GM19025 (cell line): ENCODE data around the gene HIPK4.
"Not testable (repeated sequence)": the region's sequence is repeated elsewhere in the genome, so short reads cannot be mapped to it uniquely, and the experiment has no call there.

Experiments
- ATAC-seq: cut with Tn5 transposase; IDR thresholded peaks from one replicate; pipeline ENCODE4 v1.9.1; 2021; ENCODE audit warnings: mild to moderate bottlenecking, low read depth, moderate library complexity; ENCODE audit not compliant: unreplicated experiment

HIPK4 gene

GRCh38 chr19:40390084-40390742 is at the start of gene HIPK4:
Gene HIPK4 (minus strand): TSS chr19:40390181. CDS start chr19:40389902, 279 bp downstream.
- no peak for ATAC-seq

- ATAC-seq: no peak
Measured at GRCh38 chr19:40438284-40438683, 48.3 kb upstream of the HIPK4 start.

GRCh38 chr19:40433391-40434216 is 43.6 kb upstream of the HIPK4 start:
- ATAC-seq: peak; percentile 72

GRCh38 chr19:40432760-40433159 is 42.8 kb upstream of the HIPK4 start:
- ATAC-seq: not testable (repeated sequence)

GRCh38 chr19:40431698-40432097 is 41.7 kb upstream of the HIPK4 start:
- ATAC-seq: no peak

- ATAC-seq: not testable (repeated sequence)
Measured at GRCh38 chr19:40430242-40430641, 40.3 kb upstream of the HIPK4 start.

GRCh38 chr19:40428197-40428596 is 38.2 kb upstream of the HIPK4 start:
- ATAC-seq: not testable (repeated sequence)

GRCh38 chr19:40425450-40426287 is 35.7 kb upstream of the HIPK4 start, which contains the start of gene SERTAD1:
Gene SERTAD1 (minus strand): TSS chr19:40425992. CDS start chr19:40423546, 2,446 bp downstream.
- ATAC-seq: peak; percentile 79

- ATAC-seq: no peak
Measured at GRCh38 chr19:40424637-40425449, 34.9 kb upstream of the HIPK4 start.

- no peak for ATAC-seq
Measured at GRCh38 chr19:40423938-40424337, 34.0 kb upstream of the HIPK4 start.

- ATAC-seq: no peak
Measured at GRCh38 chr19:40422748-40423566, 33.0 kb upstream of the HIPK4 start.

GRCh38 chr19:40421993-40422747 is 32.2 kb upstream of the HIPK4 start:
- ATAC-seq: no peak

GRCh38 chr19:40420766-40421765 is 31.1 kb upstream of the HIPK4 start:
- ATAC-seq: peak; percentile 37

- no peak for ATAC-seq
Measured at GRCh38 chr19:40420451-40420765, 30.4 kb upstream of the HIPK4 start.

- ATAC-seq: no peak
Measured at GRCh38 chr19:40419780-40420179, 29.8 kb upstream of the HIPK4 start.

GRCh38 chr19:40419066-40419612 is 29.2 kb upstream of the HIPK4 start:
- ATAC-seq: no peak

- ATAC-seq: no peak
Measured at GRCh38 chr19:40418040-40418439, 28.1 kb upstream of the HIPK4 start.
